Motor neuron (in vitro differentiated cells): ENCODE data around the gene SEC24B. TPM values are rescaled to one million over a fixed set of nuclear protein-coding genes. Genes with fewer than 3 reads are reported as not detected.
A peak's percentile ranks its signal among the peaks of the same experiment; 100 is the strongest.

Experiments
- ATAC-seq, 8 experiments: fragments of 200-7000 bp; cut with Tn5 transposase; replicated peaks in 6 of 8; 2 replicates each; pipeline ENCODE4 v1.8.0; 2021; ENCODE audit warnings: mild to moderate bottlenecking in 8 of 8, moderate library complexity in 8 of 8
- H3K27ac ChIP-seq, 2 donors: fragments of 250-450 bp; sonication (Bioruptor Pico); 2 replicates each; pipeline ENCODE4 v1.9.0; 2021; ENCODE audit warnings: antibody characterized with exemption in 2 of 2, mild to moderate bottlenecking in 2 of 2, moderate library complexity in 1 of 2
- H3K4me1 ChIP-seq, 2 donors: fragments of 250-450 bp; sonication (Bioruptor Pico); replicated peaks in 1 of 2; 2 replicates each; pipeline ENCODE4 v1.6.1; 2021; ENCODE audit warnings: antibody characterized with exemption in 2 of 2, mild to moderate bottlenecking in 2 of 2, moderate library complexity in 1 of 2
- H3K4me3 ChIP-seq, 5 donors: fragments of 250-450 bp; sonication (Bioruptor Pico); 2 replicates each; pipeline ENCODE4 v1.9.0; 2021; ENCODE audit warnings: antibody characterized with exemption in 5 of 5, mild to moderate bottlenecking in 5 of 5, moderate library complexity in 4 of 5
- WGBS, 10 experiments: fragments of 450-650 bp; shearing (Covaris generic); methylation state at CpG; one replicate each; pipeline ENCODE4 v1.0.0; 2022; 5-methylcytosine and 5-hydroxymethylcytosine counted together
- in situ Hi-C, 9 experiments: fragments of 400-800 bp; cut with MboI; loops; one replicate each; pipeline ENCODE4 v1.15.0; 2021; ENCODE audit warnings: low sequenced_read_pairs in 9 of 9, low pct_unique_long_range_greater_than_20kb in 2 of 9; ENCODE audit not compliant: unreplicated experiment in 9 of 9
- total RNA-seq, 8 experiments: library from RNA; unstranded; fragments of 300-600 nt; gene quantifications; 2 replicates each; pipeline versions ENCODE4 v1.2.3 to v1.2.4, GENCODE V29; 2022

Gene SEC24B
- total RNA-seq = 10 to 100 TPM; 15.9 to 28.5 (median 22.4) TPM

GRCh38 chr4:109433205-109434006 lies at the start of gene SEC24B:
Gene SEC24B, plus strand, starts transcription at chr4:109433815. Its CDS starts 55 bp downstream, at chr4:109433870.
- H3K4me3 ChIP-seq = peak within 1 kb of the TSS; percentile 87 to 99 (median 98)
- peak; percentile 84 to 93 (median 90) for ATAC-seq

GRCh38 chr4:109383823-109384222 lies 49.8 kb upstream of the SEC24B start:
- Histone ChIP-seq H3K27ac (no peak overlapping the region), H3K4me3 (no peak overlapping the region), H3K4me1 (peaks cover 0 to 3% of the 10 kb centered on the region in 2 donors)
- WGBS, 10 experiments = 64 to 100% (median 76%) methylated on average over 1 to 4 of the region's 6 CpGs; no CpG with 5 or more reads in 3 of the 10 experiments
- in situ Hi-C loops = loop anchor here in 2 of 9 experiments (25.0 kb wide), 2 partner anchors 547 to 697 kb away; no protein-coding TSS in a partner anchor
- peak in 2 of 8 experiments; percentile 19 to 51 for ATAC-seq

More at GRCh38 chr4:109433205-109434006, at the start of gene SEC24B:
- Histone ChIP-seq H3K4me1 (peaks cover 11 to 21% of the 10 kb centered on the region in 2 donors), H3K27ac (peak within 1 kb of the TSS; percentile 86 to 95)
- in situ Hi-C loops = loop anchor here in 4 of 9 experiments (25.0 kb wide), 2 partner anchors 379 to 529 kb away; partner anchors contain the start of genes CFI (in 2 of the 4) and GAR1 (in 2 of the 4)
- 0 to 20% (median 0%) methylated on average over 1 to 17 of the region's 87 CpGs; no CpG with 5 or more reads in 3 of the 10 experiments for WGBS, 10 experiments

- no peak overlapping the region for H3K27ac ChIP-seq
- ATAC-seq = no peak
- in situ Hi-C loops = loop anchor here in 2 of 9 experiments (25.0 kb wide), 2 partner anchors 548 to 698 kb away; no protein-coding TSS in a partner anchor
- WGBS, 10 experiments = 50 to 100% (median 84%) methylated on average over 1 to 4 of the region's 5 CpGs; no CpG with 5 or more reads in 5 of the 10 experiments
- peaks cover 0 to 17% of the 10 kb centered on the region in 2 donors for H3K4me1 ChIP-seq
- H3K4me3 ChIP-seq = no peak overlapping the region
Measured at GRCh38 chr4:109385260-109385659, 48.4 kb upstream of the SEC24B start.

- ATAC-seq = peak in 7 of 8 experiments; percentile 36 to 80 (median 63)
- peaks cover 0 to 17% of the 10 kb centered on the region in 2 donors for H3K4me1 ChIP-seq
- WGBS, 10 experiments = 21 to 100% (median 66%) methylated on average over 1 to 7 of the region's 7 CpGs; no CpG with 5 or more reads in 1 of the 10 experiments
- in situ Hi-C loops = loop anchor here in 2 of 9 experiments (25.0 kb wide), 2 partner anchors 552 to 702 kb away; no protein-coding TSS in a partner anchor
- no peak overlapping the region for H3K4me3 ChIP-seq
- no peak overlapping the region for H3K27ac ChIP-seq
Measured at GRCh38 chr4:109389369-109390114, 44.1 kb upstream of the SEC24B start.

- peaks cover 0 to 17% of the 10 kb centered on the region in 2 donors for H3K4me1 ChIP-seq
- no peak overlapping the region for H3K27ac ChIP-seq
- ATAC-seq = peak in 2 of 8 experiments; percentile 70 to 84
- H3K4me3 ChIP-seq = no peak overlapping the region
- in situ Hi-C loops = loop anchor here in 2 of 9 experiments (25.0 kb wide), 2 partner anchors 553 to 703 kb away; no protein-coding TSS in a partner anchor
Measured at GRCh38 chr4:109390115-109390768, 43.4 kb upstream of the SEC24B start.

GRCh38 chr4:109395694-109396093 lies 37.9 kb upstream of the SEC24B start:
- ATAC-seq = peak in 3 of 8 experiments; percentile 34 to 51 (median 43)
- peaks cover 0 to 5% of the 10 kb centered on the region in 2 donors for H3K4me1 ChIP-seq

GRCh38 chr4:109398928-109399327 lies 34.7 kb upstream of the SEC24B start:
- H3K4me3 ChIP-seq = no peak overlapping the region
- no peak for ATAC-seq
- WGBS, 10 experiments = 70 to 100% (median 100%) methylated on average over 1 of the region's 1 CpG; no CpG with 5 or more reads in 3 of the 10 experiments
- in situ Hi-C loops = loop anchor here in 2 of 9 experiments (25.0 kb wide), 2 partner anchors 562 to 712 kb away; no protein-coding TSS in a partner anchor
- no peak overlapping the region for H3K27ac ChIP-seq
- H3K4me1 ChIP-seq = peaks cover 0 to 5% of the 10 kb centered on the region in 2 donors

More at GRCh38 chr4:109395694-109396093, 37.9 kb upstream of the SEC24B start:
- H3K27ac ChIP-seq = no peak overlapping the region
- H3K4me3 ChIP-seq = no peak overlapping the region
- 40 to 88% (median 68%) methylated on average over 1 to 10 of the region's 10 CpGs for whole genome bisulfite sequencing, 10 experiments
- in situ Hi-C loops = loop anchor here in 2 of 9 experiments (25.0 kb wide), 2 partner anchors 558 to 708 kb away; no protein-coding TSS in a partner anchor

GRCh38 chr4:109406337-109406931 lies 27.2 kb upstream of the SEC24B start:
- Histone ChIP-seq H3K4me3 (no peak overlapping the region), H3K27ac (no peak overlapping the region), H3K4me1 (peaks cover 0 to 5% of the 10 kb centered on the region in 2 donors)
- ATAC-seq = peak; percentile 47 to 89 (median 60)
- in situ Hi-C loops = loop anchor here in 4 of 9 experiments (25.0 kb wide), 3 partner anchors 556 to 581 kb away; no protein-coding TSS in a partner anchor
- WGBS, 10 experiments = 0 to 50% (median 17%) methylated on average over 2 of the region's 2 CpGs; no CpG with 5 or more reads in 3 of the 10 experiments

GRCh38 chr4:109407027-109407737 lies 26.4 kb upstream of the SEC24B start:
- peak; percentile 62 to 95 (median 87) for ATAC-seq
- peaks cover 0 to 5% of the 10 kb centered on the region in 2 donors for H3K4me1 ChIP-seq
- H3K4me3 ChIP-seq = no peak overlapping the region
- WGBS, 10 experiments = 25 to 70% (median 58%) methylated on average over 1 to 2 of the region's 2 CpGs; no CpG with 5 or more reads in 4 of the 10 experiments
- in situ Hi-C loops = loop anchor here in 4 of 9 experiments (25.0 kb wide), 3 partner anchors 555 to 580 kb away; no protein-coding TSS in a partner anchor
- H3K27ac ChIP-seq = peak overlapping the region; percentile 19 to 26

- Histone ChIP-seq H3K4me1 (peaks cover 0 to 5% of the 10 kb centered on the region in 2 donors), H3K4me3 (no peak overlapping the region), H3K27ac (no peak overlapping the region)
- in situ Hi-C loops = loop anchor here in 4 of 9 experiments (25.0 kb wide), 3 partner anchors 554 to 579 kb away; no protein-coding TSS in a partner anchor
- ATAC-seq = peak in 2 of 8 experiments; percentile 10 to 20
- 63 to 100% (median 82%) methylated on average over 1 to 3 of the region's 3 CpGs for WGBS, 10 experiments
Measured at GRCh38 chr4:109408711-109409110, 24.9 kb upstream of the SEC24B start.

- 0 to 100% (median 85%) methylated on average over 1 to 9 of the region's 9 CpGs; no CpG with 5 or more reads in 1 of the 10 experiments for WGBS, 10 experiments
- in situ Hi-C loops = loop anchor here in 4 of 9 experiments (25.0 kb wide), 3 partner anchors 552 to 577 kb away; no protein-coding TSS in a partner anchor
- H3K27ac ChIP-seq = no peak overlapping the region
- H3K4me1 ChIP-seq = peaks cover 0 to 5% of the 10 kb centered on the region in 2 donors
- no peak overlapping the region for H3K4me3 ChIP-seq
- no peak for ATAC-seq
Measured at GRCh38 chr4:109410226-109410625, 23.4 kb upstream of the SEC24B start.
